GM18858 (cell line): ENCODE data around the gene SPATA17.

Source experiments
- ATAC-seq: cut with Tn5 transposase; IDR thresholded peaks from one replicate; pipeline ENCODE4 v1.9.1; 2021; ENCODE audit not compliant: unreplicated experiment

Gene SPATA17

DNA sequence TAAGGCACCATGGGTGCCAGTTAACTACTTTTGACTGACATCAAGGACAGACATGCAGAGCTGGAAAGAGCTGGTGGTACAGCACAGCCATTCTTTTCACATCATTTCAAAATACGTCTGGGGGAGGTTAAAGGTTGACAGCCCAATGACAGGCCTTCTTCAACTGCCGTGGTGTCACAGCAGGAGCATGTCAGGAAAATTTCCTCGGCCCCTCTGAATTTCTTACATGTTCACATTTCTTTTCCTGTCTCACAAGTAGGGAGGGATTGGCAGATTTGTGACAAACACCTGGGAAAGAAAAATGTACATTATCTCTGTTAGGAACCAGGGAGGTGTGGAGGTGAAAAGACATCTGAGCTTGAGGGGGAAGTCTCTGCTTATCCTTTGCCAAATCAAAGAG, 279.1 kb downstream of the SPATA17 start:
- no peak for ATAC-seq

DNA sequence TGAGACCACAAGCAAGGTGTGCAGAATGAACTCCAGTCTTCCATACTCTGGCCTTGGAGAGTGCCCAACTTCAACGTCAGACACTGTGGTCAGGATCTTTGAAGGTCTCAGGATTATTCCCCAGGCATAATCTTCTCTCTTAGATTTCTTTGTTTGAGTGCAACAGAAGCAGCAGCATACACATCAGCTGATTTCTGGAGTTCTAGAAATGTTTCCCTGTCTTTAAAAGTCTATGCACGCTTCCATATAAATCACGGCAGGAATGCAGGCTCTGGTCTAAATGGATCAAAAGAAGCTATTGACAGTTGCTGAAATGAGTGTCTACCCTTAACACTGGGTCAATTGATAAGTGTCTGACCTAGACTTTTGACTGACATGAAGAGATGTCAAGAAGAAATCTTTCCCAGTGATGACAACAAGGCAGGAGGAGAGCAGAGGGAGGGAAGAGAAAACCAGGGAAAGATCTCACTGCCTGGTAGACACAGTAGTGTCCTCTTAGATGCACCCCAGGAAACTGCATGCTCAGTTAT, 279.7 kb downstream of the SPATA17 start:
- ATAC-seq, result no peak

DNA sequence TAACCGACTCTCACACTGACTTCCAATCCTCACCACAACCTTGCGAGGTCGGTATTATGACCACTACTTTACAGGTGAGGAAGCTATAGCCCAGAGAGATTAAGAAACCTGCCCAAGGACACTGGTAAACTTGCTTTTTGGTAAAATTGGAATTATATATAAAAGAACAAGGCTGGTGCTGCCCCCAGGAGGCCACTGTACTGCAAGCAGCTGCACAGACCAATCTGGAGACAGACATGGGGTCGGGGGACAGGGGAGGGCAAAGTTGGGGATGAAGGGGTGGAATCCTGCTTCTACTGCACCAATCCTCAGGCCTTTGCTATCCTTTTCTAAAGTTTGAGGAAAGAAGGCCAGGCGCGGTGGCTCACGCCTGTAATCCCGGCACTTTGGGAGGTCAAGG, 280.8 kb downstream of the SPATA17 start:
- ATAC-seq, result no peak

DNA sequence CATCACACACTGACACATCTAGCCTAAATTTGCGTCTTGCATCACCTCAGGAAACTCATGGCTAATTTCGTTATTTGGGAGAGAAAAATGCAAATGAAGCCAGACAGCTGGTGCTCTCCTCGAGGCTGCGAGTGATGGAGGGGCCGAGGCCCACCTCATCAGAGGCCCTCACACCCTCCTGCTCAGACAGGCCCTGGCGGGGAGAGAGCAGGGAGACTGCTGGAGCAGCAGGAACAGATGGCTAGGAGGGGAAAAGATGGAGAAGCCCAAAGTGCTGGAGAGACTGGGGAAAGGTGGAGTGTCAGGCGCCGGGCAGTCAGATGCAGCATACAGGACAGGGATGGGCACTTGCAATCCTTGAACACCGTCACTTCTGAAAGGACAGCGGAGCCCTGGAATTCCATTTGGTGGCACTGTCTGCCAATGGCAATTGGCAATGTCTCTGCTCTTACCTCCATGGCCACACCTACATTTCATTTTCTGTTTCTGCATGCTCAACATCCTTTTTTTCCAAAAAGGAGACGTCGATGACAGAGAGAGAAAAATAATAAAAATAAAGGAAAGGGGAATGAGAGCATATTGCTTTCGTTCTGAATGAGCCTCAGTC, 286.2 kb downstream of the SPATA17 start:
- no peak for ATAC-seq

GRCh38 chr1:217919683-217920388, 288.7 kb downstream of the SPATA17 start:
- ATAC-seq, result no peak
